GM19025 (cell line): Measurements from ENCODE around the gene TJP3.

ENCODE experiments used
- ATAC-seq: cut with Tn5 transposase; IDR thresholded peaks from one replicate; pipeline ENCODE4 v1.9.1; 2021; ENCODE audit warnings: mild to moderate bottlenecking, low read depth, moderate library complexity; ENCODE audit not compliant: unreplicated experiment

Gene TJP3

GRCh38 chr19:3671680-3672574 lies 36.3 kb upstream of the TJP3 start:
- no peak for ATAC-seq

GRCh38 chr19:3672575-3672948 lies 35.6 kb upstream of the TJP3 start:
- no peak for ATAC-seq

DNA sequence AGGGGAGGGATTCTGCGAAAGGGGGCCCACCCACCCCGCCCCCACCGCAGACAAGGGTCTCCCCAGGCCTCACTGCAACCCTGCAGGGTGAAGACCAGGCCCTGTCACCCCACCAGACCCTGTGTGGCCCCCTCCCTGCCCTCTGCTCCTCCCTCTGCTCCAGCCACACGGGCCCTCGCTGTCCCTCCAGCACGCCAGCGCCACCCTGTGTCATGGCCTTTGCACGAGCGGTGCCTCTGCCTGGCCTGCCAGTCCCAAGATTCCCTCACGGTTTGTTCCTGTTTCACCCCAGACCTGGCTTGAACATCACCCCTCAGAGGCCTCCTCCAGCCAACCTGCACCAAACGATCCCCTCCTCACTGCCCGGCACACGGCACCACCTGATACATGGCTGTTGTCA lies 35.2 kb upstream of the TJP3 start:
- no peak for ATAC-seq

- no peak for ATAC-seq
These were observed 34.4 kb upstream of the TJP3 start for GRCh38 chr19:3673506-3674439.

DNA sequence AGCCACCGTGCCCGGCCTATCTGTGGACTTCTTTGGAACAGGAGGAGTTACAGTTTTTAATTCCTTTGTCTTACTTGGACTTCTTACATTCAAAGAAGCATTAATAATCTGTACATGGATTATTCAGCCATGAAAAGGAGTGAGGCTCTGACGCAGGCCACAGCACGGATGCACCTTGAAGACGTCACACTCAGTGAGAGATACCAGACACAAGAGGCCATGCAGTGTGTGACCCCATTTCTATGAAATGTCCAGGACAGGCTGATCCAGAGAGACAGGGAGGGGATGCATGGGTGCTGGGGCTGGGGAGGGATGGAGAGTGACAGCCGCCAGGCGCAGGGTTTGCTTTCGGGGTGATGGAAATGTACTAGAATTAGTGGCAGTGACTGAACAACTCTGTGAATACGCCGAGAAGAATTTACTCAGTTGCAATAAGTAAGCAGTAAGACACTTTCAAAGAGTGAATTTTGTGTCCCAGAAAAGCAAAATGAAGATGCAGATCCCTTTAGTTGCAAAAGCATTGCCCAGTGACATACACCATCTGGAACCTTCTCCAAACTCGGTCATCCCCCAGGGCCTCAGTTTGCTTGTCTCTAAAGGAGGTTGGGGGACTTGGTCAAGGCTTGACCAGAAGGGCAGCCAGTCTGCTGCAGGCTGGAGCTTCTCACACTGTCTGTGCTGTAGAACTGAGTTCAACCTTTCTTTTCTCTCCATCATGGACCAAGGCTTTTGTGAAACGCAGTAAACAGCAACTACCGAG lies 33.2 kb upstream of the TJP3 start:
- ATAC-seq, result no peak

- no peak for ATAC-seq
These were observed 30.0 kb upstream of the TJP3 start for GRCh38 chr19:3678188-3678587.

DNA sequence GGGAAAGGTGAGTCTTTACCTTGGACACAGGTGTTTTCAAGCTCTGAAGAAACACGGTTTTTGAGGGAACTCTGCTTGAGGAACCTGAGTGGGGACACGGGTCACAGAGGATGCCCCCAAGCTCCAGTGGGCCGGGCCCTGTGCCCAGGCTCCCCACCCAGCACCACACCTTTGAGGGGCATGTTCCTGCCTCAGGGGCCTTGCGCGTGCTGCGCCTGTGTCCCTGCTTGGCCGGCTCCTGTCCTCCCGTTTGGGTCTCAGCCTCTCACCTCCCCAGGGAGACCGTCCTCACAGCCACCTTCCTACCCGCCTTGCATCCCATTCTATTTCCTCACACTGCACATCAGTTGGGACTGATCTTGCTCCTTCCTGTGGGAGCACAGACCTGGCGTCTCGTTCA lies 29.0 kb upstream of the TJP3 start:
- no peak for ATAC-seq

GRCh38 chr19:3679581-3679980 lies 28.6 kb upstream of the TJP3 start:
- ATAC-seq, result no peak

- no peak for ATAC-seq
These were observed 27.2 kb upstream of the TJP3 start for GRCh38 chr19:3680939-3681338.

GRCh38 chr19:3682286-3682685 lies 25.9 kb upstream of the TJP3 start:
- no peak for ATAC-seq

- ATAC-seq, result no peak
These were observed 25.3 kb upstream of the TJP3 start for GRCh38 chr19:3682741-3683404.

DNA sequence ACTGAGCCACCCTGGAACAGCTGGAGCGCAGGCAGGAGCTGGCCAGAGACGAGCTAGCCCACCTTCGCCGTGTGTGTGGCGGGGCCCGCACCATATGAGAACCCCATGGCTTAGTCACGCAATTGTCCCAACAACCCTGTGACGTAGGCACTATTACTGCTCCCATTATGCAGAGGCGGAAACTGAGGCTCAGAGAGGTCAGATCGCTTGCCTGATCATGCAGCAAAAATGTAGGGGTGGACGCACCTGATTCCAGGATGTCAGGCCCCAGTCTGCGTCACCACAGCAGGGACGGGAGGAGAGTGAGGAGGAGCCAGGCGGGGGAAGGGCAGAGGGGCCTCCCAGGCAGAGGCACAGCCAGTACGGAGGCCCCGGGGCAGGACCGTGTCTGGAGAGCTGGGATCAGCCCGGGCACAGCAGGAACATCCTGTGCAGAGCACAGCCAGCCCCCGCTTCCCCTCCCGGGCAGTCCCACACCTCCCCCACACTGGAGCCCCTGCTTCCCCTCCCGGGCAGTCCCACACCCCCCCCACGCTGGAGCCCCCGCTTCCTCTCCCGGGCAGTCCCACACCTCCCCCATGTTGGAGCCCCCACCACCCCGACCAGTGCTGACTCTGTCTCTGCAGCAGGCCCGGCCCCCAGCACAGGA lies 24.7 kb upstream of the TJP3 start:
- no peak for ATAC-seq

DNA sequence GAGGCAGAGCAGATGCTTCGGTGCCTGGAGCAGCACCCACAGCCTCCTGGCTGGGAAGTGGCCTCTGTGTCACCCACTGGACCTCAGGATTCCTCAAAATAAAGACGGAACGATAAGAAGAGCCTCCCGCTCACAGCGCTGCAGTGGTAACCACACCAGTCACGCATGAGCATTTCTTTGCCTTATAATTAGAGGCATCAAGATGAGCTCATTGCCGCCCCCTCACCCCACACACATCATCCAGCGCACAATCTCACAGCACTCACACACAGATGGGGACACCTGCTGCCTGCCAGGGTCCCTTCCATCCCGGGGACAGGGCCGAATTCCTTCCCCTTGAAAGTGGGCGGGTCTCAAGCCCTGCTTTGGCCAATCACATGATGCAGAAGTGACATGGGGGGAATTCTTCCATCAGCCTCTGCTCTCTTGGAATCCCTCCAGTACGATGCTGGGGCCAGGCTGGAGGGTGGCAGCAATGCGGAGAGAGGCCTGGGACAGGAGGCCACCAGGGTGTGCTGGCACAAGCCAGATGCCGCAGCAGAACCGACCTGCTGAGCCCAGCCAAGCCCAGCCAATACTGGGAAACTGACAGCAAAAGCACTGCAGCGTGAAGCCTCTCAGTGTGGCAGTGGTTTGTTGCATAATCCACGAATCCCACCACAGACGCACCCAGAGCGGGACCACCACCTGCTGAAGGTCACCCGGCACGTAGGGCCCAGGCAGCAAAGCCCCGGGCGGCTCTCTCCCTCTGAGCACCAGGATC lies 23.9 kb upstream of the TJP3 start:
- ATAC-seq, result no peak

DNA sequence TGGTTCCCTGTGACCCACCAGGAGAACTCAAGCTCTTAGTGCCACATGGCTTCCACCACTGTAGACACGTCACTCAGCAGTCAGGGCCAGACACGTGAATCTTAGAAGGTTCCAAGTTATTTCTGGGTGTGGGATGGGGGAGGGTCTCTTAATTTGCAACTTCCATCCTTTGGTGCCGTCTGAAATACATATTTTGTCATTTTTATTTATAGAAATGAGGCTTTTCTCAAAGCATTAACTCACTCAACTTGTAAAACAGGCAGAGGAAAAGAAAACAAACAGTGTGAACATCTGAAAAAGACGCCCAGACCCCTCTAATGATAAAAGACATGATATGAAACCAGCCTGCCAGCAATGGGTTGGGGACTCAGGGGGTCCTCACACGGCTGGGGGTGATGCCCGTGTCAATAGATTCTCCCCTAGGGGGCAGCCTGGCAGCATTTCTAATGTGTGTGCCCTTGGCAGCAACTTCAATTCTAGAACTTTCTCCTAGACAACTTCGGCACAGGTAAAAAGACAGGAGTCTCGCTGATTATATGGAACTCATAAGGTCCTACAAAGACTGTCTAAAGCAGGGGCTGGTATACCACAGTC lies 23.3 kb upstream of the TJP3 start:
- ATAC-seq, result no peak

GRCh38 chr19:3687393-3687773 lies 20.8 kb upstream of the TJP3 start:
- ATAC-seq, result no peak

- no peak for ATAC-seq
These were observed 20.1 kb upstream of the TJP3 start for GRCh38 chr19:3687774-3688706.

- ATAC-seq, result no peak
These were observed 17.4 kb upstream of the TJP3 start for GRCh38 chr19:3690551-3691371.
